ENCODE data around the gene ZBTB7C.

The ZBTB7C gene

GRCh38 chr18:48208432-48209140 is 200.6 kb downstream of the ZBTB7C start:
- DNase-seq: no peak

- DNase-seq: no peak
Observed at GRCh38 chr18:48207733-48208132, 201.4 kb downstream of the ZBTB7C start.

- no peak for DNase-seq
Observed at GRCh38 chr18:48206887-48207286, 202.3 kb downstream of the ZBTB7C start.

GRCh38 chr18:48203961-48204666 is 205.1 kb downstream of the ZBTB7C start:
- no peak for DNase-seq

- DNase-seq: no peak
Observed at GRCh38 chr18:48203288-48203945, 205.8 kb downstream of the ZBTB7C start.

- DNase-seq: no peak
Observed at GRCh38 chr18:48202350-48203260, 206.6 kb downstream of the ZBTB7C start.

- DNase-seq: no peak
Observed at GRCh38 chr18:48202006-48202348, 207.2 kb downstream of the ZBTB7C start.

- no peak for DNase-seq
Observed at GRCh38 chr18:48201337-48202005, 207.7 kb downstream of the ZBTB7C start.

GRCh38 chr18:48200631-48201336 is 208.4 kb downstream of the ZBTB7C start:
- no peak for DNase-seq

GRCh38 chr18:48199399-48199798 is 209.8 kb downstream of the ZBTB7C start:
- no peak for DNase-seq

GRCh38 chr18:48197819-48198218 is 211.4 kb downstream of the ZBTB7C start:
- no peak for DNase-seq

- DNase-seq: no peak
Observed at GRCh38 chr18:48195787-48196186, 213.4 kb downstream of the ZBTB7C start.

- no peak for DNase-seq
Observed at GRCh38 chr18:48194591-48195181, 214.5 kb downstream of the ZBTB7C start.

GRCh38 chr18:48193521-48194492 is 215.4 kb downstream of the ZBTB7C start:
- DNase-seq: no peak

GRCh38 chr18:48192542-48192941 is 216.6 kb downstream of the ZBTB7C start:
- DNase-seq: no peak

GRCh38 chr18:48191494-48191893 is 217.7 kb downstream of the ZBTB7C start:
- no peak for DNase-seq

GRCh38 chr18:48190994-48191393 is 218.2 kb downstream of the ZBTB7C start:
- DNase-seq: no peak

GRCh38 chr18:48188609-48189008 is 220.6 kb downstream of the ZBTB7C start:
- DNase-seq: no peak

GRCh38 chr18:48186861-48187260 is 222.3 kb downstream of the ZBTB7C start:
- DNase-seq: no peak

Data from T-helper 9 cell (primary cell).